ENCODE measurements around the gene PCDHGB3.

Gene PCDHGB3

GRCh38 chr5:141354900-141355469 is 15.1 kb upstream of the PCDHGB3 start, which contains the start of gene PCDHGA4:
PCDHGA4 (plus strand) TSS chr5:141355021; CDS start chr5:141355108, 87 bp downstream.
- no peak for DNase-seq (ENCODE audit: extremely low spot score)
- CTCF ChIA-PET: interaction anchor here (0.6 to 0.7 kb wide), 2 partner anchors 12 to 194 kb away, joined by 3 to 5 read pairs; partner anchors contain the start of gene PCDHGA3
- no peak for TF ChIP-seq FOXA1 (IDR thresholded peaks at IDR 0.05)
- no peak for TF ChIP-seq NFRKB (IDR thresholded peaks at IDR 0.05)
- no peak for TF ChIP-seq ARNT (IDR thresholded peaks at IDR 0.05)
- TF ChIP-seq HDGF (IDR thresholded peaks at IDR 0.05; ENCODE audit: borderline replicate concordance): no peak
- TF ChIP-seq FOXM1 (IDR thresholded peaks at IDR 0.05; ENCODE audit: borderline replicate concordance): no peak
- no peak for TF ChIP-seq LEF1 (IDR thresholded peaks at IDR 0.05; ENCODE audit: borderline replicate concordance)
- no peak for TF ChIP-seq CTBP1 (IDR thresholded peaks at IDR 0.05; ENCODE audit: borderline replicate concordance)
- TF ChIP-seq SP1 (IDR thresholded peaks at IDR 0.05): no peak
- TF ChIP-seq ELF4 (IDR thresholded peaks at IDR 0.05): no peak
- TF ChIP-seq TARDBP (IDR thresholded peaks at IDR 0.05): no peak
- no peak for TF ChIP-seq ZNF384 (IDR thresholded peaks at IDR 0.05)
- TF ChIP-seq BHLHE40 (IDR thresholded peaks at IDR 0.05; ENCODE audit: borderline replicate concordance): no peak
- no peak for TF ChIP-seq FOXK2 (IDR thresholded peaks at IDR 0.05)
- no peak for TF ChIP-seq L3MBTL2 (conservative IDR thresholded peaks at IDR 0.05)
- POLR2A ChIA-PET: no interaction called here

- ChIA-PET CTCF (interaction anchor here (0.6 to 0.7 kb wide), 2 partner anchors 12 to 182 kb away, joined by 3 read pairs; partner anchors contain the start of gene PCDHGA3), POLR2A (no interaction called here)
- no peak for TF ChIP-seq NFRKB (IDR thresholded peaks at IDR 0.05)
- TF ChIP-seq SUZ12 (IDR thresholded peaks at IDR 0.05): no peak
- no peak for TF ChIP-seq BHLHE40 (IDR thresholded peaks at IDR 0.05; ENCODE audit: borderline replicate concordance)
- no peak for TF ChIP-seq FOXM1 (IDR thresholded peaks at IDR 0.05; ENCODE audit: borderline replicate concordance)
- TF ChIP-seq ARNT (IDR thresholded peaks at IDR 0.05): no peak
- TF ChIP-seq ZNF384 (IDR thresholded peaks at IDR 0.05): no peak
- no peak for TF ChIP-seq PKNOX1 (IDR thresholded peaks at IDR 0.05)
- TF ChIP-seq LEF1 (IDR thresholded peaks at IDR 0.05; ENCODE audit: borderline replicate concordance): no peak
- TF ChIP-seq ELF4 (IDR thresholded peaks at IDR 0.05): no peak
- TF ChIP-seq FOXA1 (IDR thresholded peaks at IDR 0.05): no peak
- no peak for TF ChIP-seq L3MBTL2 (conservative IDR thresholded peaks at IDR 0.05)
- TF ChIP-seq HDGF (IDR thresholded peaks at IDR 0.05; ENCODE audit: borderline replicate concordance): no peak
- no peak for TF ChIP-seq FOXK2 (IDR thresholded peaks at IDR 0.05)
- no peak for TF ChIP-seq CTBP1 (IDR thresholded peaks at IDR 0.05; ENCODE audit: borderline replicate concordance)
- TF ChIP-seq TARDBP (IDR thresholded peaks at IDR 0.05): no peak
- no peak for TF ChIP-seq SP1 (IDR thresholded peaks at IDR 0.05)
- no peak for DNase-seq (ENCODE audit: extremely low spot score)
Observed at GRCh38 chr5:141355641-141356040, 14.4 kb upstream of the PCDHGB3 start.

- no peak for TF ChIP-seq SP1 (IDR thresholded peaks at IDR 0.05)
- TF ChIP-seq HDGF (IDR thresholded peaks at IDR 0.05; ENCODE audit: borderline replicate concordance): no peak
- TF ChIP-seq ZNF384 (IDR thresholded peaks at IDR 0.05): no peak
- no peak for TF ChIP-seq FOXA1 (IDR thresholded peaks at IDR 0.05)
- TF ChIP-seq SUZ12 (IDR thresholded peaks at IDR 0.05): no peak
- no peak for TF ChIP-seq NFRKB (IDR thresholded peaks at IDR 0.05)
- no peak for TF ChIP-seq ARNT (IDR thresholded peaks at IDR 0.05)
- TF ChIP-seq L3MBTL2 (conservative IDR thresholded peaks at IDR 0.05): no peak
- no peak for TF ChIP-seq FOXK2 (IDR thresholded peaks at IDR 0.05)
- TF ChIP-seq CTBP1 (IDR thresholded peaks at IDR 0.05; ENCODE audit: borderline replicate concordance): no peak
- TF ChIP-seq FOXM1 (IDR thresholded peaks at IDR 0.05; ENCODE audit: borderline replicate concordance): no peak
- no peak for TF ChIP-seq PKNOX1 (IDR thresholded peaks at IDR 0.05)
- no peak for TF ChIP-seq BHLHE40 (IDR thresholded peaks at IDR 0.05; ENCODE audit: borderline replicate concordance)
- no peak for TF ChIP-seq TARDBP (IDR thresholded peaks at IDR 0.05)
- no peak for TF ChIP-seq LEF1 (IDR thresholded peaks at IDR 0.05; ENCODE audit: borderline replicate concordance)
- no peak for TF ChIP-seq ELF4 (IDR thresholded peaks at IDR 0.05)
- ChIA-PET CTCF (interaction anchor here (0.6 kb wide), 1 partner anchor 182 kb away, joined by 3 read pairs; no protein-coding TSS in a partner anchor), POLR2A (no interaction called here)
- no peak for DNase-seq (ENCODE audit: extremely low spot score)
Observed at GRCh38 chr5:141356133-141356532, 13.9 kb upstream of the PCDHGB3 start.

GRCh38 chr5:141356950-141357349 is 13.1 kb upstream of the PCDHGB3 start:
- ChIA-PET CTCF (no interaction called here), POLR2A (no interaction called here)
- DNase-seq (ENCODE audit: extremely low spot score): no peak
- TF ChIP-seq LEF1 (IDR thresholded peaks at IDR 0.05; ENCODE audit: borderline replicate concordance): no peak
- TF ChIP-seq CTBP1 (IDR thresholded peaks at IDR 0.05; ENCODE audit: borderline replicate concordance): no peak
- no peak for TF ChIP-seq NFRKB (IDR thresholded peaks at IDR 0.05)
- no peak for TF ChIP-seq SUZ12 (IDR thresholded peaks at IDR 0.05)
- TF ChIP-seq ELF4 (IDR thresholded peaks at IDR 0.05): no peak
- no peak for TF ChIP-seq L3MBTL2 (conservative IDR thresholded peaks at IDR 0.05)

GRCh38 chr5:141359790-141360426 is 10.1 kb upstream of the PCDHGB3 start, which contains the start of gene PCDHGB2:
PCDHGB2 (plus strand) TSS chr5:141359994; CDS start chr5:141360136, 142 bp downstream.
- TF ChIP-seq SUZ12 (IDR thresholded peaks at IDR 0.05): no peak
- no peak for TF ChIP-seq ZNF384 (IDR thresholded peaks at IDR 0.05)
- TF ChIP-seq LEF1 (IDR thresholded peaks at IDR 0.05; ENCODE audit: borderline replicate concordance): no peak
- TF ChIP-seq SP1 (IDR thresholded peaks at IDR 0.05): no peak
- no peak for TF ChIP-seq PKNOX1 (IDR thresholded peaks at IDR 0.05)
- no peak for TF ChIP-seq CTBP1 (IDR thresholded peaks at IDR 0.05; ENCODE audit: borderline replicate concordance)
- TF ChIP-seq BHLHE40 (IDR thresholded peaks at IDR 0.05; ENCODE audit: borderline replicate concordance): no peak
- no peak for TF ChIP-seq FOXK2 (IDR thresholded peaks at IDR 0.05)
- no peak for TF ChIP-seq ARNT (IDR thresholded peaks at IDR 0.05)
- no peak for TF ChIP-seq TARDBP (IDR thresholded peaks at IDR 0.05)
- no peak for TF ChIP-seq HDGF (IDR thresholded peaks at IDR 0.05; ENCODE audit: borderline replicate concordance)
- TF ChIP-seq ELF4 (IDR thresholded peaks at IDR 0.05): no peak
- no peak for TF ChIP-seq L3MBTL2 (conservative IDR thresholded peaks at IDR 0.05)
- no peak for TF ChIP-seq FOXM1 (IDR thresholded peaks at IDR 0.05; ENCODE audit: borderline replicate concordance)
- POLR2A ChIA-PET: no interaction called here
- CTCF ChIA-PET: interaction anchor here (0.6 to 0.9 kb wide), 2 partner anchors 153 to 204 kb away, joined by 4 to 5 read pairs; no protein-coding TSS in a partner anchor
- DNase-seq (ENCODE audit: extremely low spot score): peak; percentile 14

All from HEK293T (cell line).